H9 (cell line): Measurements from ENCODE around the gene TBC1D9B. TPM values are rescaled to one million over a fixed set of nuclear protein-coding genes. Genes with fewer than 3 reads are reported as not detected.

ENCODE experiments used
- DNase-seq: peaks from one replicate; pipeline ENCODE4 v3.0.0-alpha.2; 2017
- H2AFZ ChIP-seq: one replicate; pipeline ENCODE4 v1.6.1; 2013; ENCODE audit warnings: mild to moderate bottlenecking, low read length, control low read depth, moderate library complexity
- H2AK5ac ChIP-seq: 2 replicates; pipeline ENCODE4 v1.6.1; 2013; ENCODE audit warnings: low read length, control low read depth, mixed read lengths; ENCODE audit not compliant: insufficient read length
- H2BK120ac ChIP-seq: one replicate; pipeline ENCODE4 v1.6.1; 2013; ENCODE audit warnings: low read depth, mild to moderate bottlenecking, low read length, control low read depth, inconsistent platforms; ENCODE audit not compliant: poor library complexity, severe bottlenecking
- H2BK12ac ChIP-seq: 2 replicates; pipeline ENCODE4 v1.6.1; 2013; ENCODE audit warnings: low read length, control low read depth, mixed read lengths, low read depth; ENCODE audit not compliant: insufficient read length
- H2BK15ac ChIP-seq: 2 replicates; pipeline ENCODE4 v1.6.1; 2013; ENCODE audit warnings: low read depth, low read length, control low read depth
- H2BK20ac ChIP-seq: one replicate; pipeline ENCODE4 v1.6.1; 2013; ENCODE audit warnings: low read depth, mild to moderate bottlenecking, low read length, control low read depth, inconsistent platforms; ENCODE audit not compliant: poor library complexity, severe bottlenecking
- H2BK5ac ChIP-seq: 2 replicates; pipeline ENCODE4 v1.6.1; 2013; ENCODE audit warnings: low read length, control low read depth, mixed read lengths; ENCODE audit not compliant: insufficient read length
- H3K14ac ChIP-seq: 2 replicates; pipeline ENCODE4 v1.6.1; 2013; ENCODE audit warnings: low read length, control low read depth; ENCODE audit not compliant: insufficient read depth
- H3K18ac ChIP-seq: 2 replicates; pipeline ENCODE4 v1.6.1; 2013; ENCODE audit warnings: low read depth, mild to moderate bottlenecking, mixed read lengths, low read length, control low read depth; ENCODE audit not compliant: insufficient read length
- H3K23ac ChIP-seq: 2 replicates; pipeline ENCODE4 v1.6.1; 2013; ENCODE audit warnings: low read length, control low read depth, mixed read lengths, low read depth; ENCODE audit not compliant: insufficient read length
- H3K23me2 ChIP-seq: 2 replicates; pipeline ENCODE4 v1.6.1; 2013; ENCODE audit warnings: low read depth, mild to moderate bottlenecking, mixed read lengths, low read length, control low read depth; ENCODE audit not compliant: insufficient read length, poor library complexity, severe bottlenecking
- H3K27ac ChIP-seq: 2 replicates; pipeline ENCODE4 v1.5.1; 2013; ENCODE audit warnings: low read length, control low read depth, mixed read lengths, low read depth; ENCODE audit not compliant: insufficient read length
- H3K27me3 ChIP-seq: 2 replicates; pipeline ENCODE4 v1.6.1; 2013; ENCODE audit warnings: low read length, control low read depth, inconsistent platforms; ENCODE audit not compliant: insufficient read depth
- H3K4ac ChIP-seq: 2 replicates; pipeline ENCODE4 v1.6.1; 2013; ENCODE audit warnings: low read depth, mild to moderate bottlenecking, control low read depth, inconsistent platforms, low read length, moderate library complexity
- H3K4me1 ChIP-seq: 2 replicates; pipeline ENCODE4 v1.6.1; 2013; ENCODE audit warnings: low read length, control low read depth, inconsistent platforms; ENCODE audit not compliant: insufficient read depth
- H3K4me2 ChIP-seq: 2 replicates; pipeline ENCODE4 v1.6.1; 2013; ENCODE audit warnings: low read length, control low read depth, mixed read lengths; ENCODE audit not compliant: insufficient read length, insufficient read depth
- H3K56ac ChIP-seq: 2 replicates; pipeline ENCODE4 v1.6.1; 2013; ENCODE audit warnings: low read depth, mild to moderate bottlenecking, mixed read lengths, low read length, control low read depth; ENCODE audit not compliant: insufficient read length
- H3K79me1 ChIP-seq: 2 replicates; pipeline ENCODE4 v1.6.1; 2013; ENCODE audit warnings: low read depth, mild to moderate bottlenecking, moderate library complexity, low read length, control low read depth, inconsistent platforms; ENCODE audit not compliant: insufficient read depth, poor library complexity, severe bottlenecking
- H3K79me2 ChIP-seq: 2 replicates; pipeline ENCODE4 v1.6.1; 2013; ENCODE audit warnings: low read length, control low read depth, inconsistent platforms; ENCODE audit not compliant: insufficient read depth
- H3K9ac ChIP-seq: 2 replicates; pipeline ENCODE4 v1.6.1; 2013; ENCODE audit warnings: low read length, control low read depth, mixed read lengths; ENCODE audit not compliant: insufficient read length; ENCODE audit errors: extremely low read depth
- H3K9me3 ChIP-seq: one replicate; pipeline ENCODE4 v1.6.1; 2013; ENCODE audit warnings: low read depth, low read length, inconsistent platforms; ENCODE audit not compliant: control insufficient read depth
- H3T11ph ChIP-seq: one replicate; pipeline ENCODE4 v1.6.1; 2013; ENCODE audit warnings: mild to moderate bottlenecking, low read length, control low read depth, inconsistent platforms
- H4K20me1 ChIP-seq: one replicate; pipeline ENCODE4 v1.6.1; 2013; ENCODE audit not compliant: control insufficient read depth, insufficient read length, insufficient read depth
- H4K5ac ChIP-seq: 2 replicates; pipeline ENCODE4 v1.6.1; 2013; ENCODE audit warnings: low read depth, mild to moderate bottlenecking, mixed read lengths, low read length, control low read depth; ENCODE audit not compliant: insufficient read length
- H4K8ac ChIP-seq: replicated peaks from 2 replicates; pipeline ENCODE4 v1.6.1; 2013; ENCODE audit warnings: low read length, control low read depth, mixed read lengths, low read depth; ENCODE audit not compliant: insufficient read length
- H4K91ac ChIP-seq: 2 replicates; pipeline ENCODE4 v1.6.1; 2013; ENCODE audit warnings: low read depth, mild to moderate bottlenecking, moderate library complexity, mixed read lengths, low read length, control low read depth; ENCODE audit not compliant: insufficient read length
- H3K27ac Mint-ChIP-seq, 3 experiments: 2 replicates in 2 of 3; 3 replicates in 1 of 3; pipeline ENCODE4 v1.8.0; 2020 to 2021; ENCODE audit warnings: mixed read lengths in 3 of 3, mild to moderate bottlenecking in 1 of 3, moderate library complexity in 1 of 3
- H3K27me3 Mint-ChIP-seq: 2 replicates; pipeline ENCODE4 v1.8.0; 2021; ENCODE audit warnings: low read depth, mild to moderate bottlenecking, moderate library complexity, mixed read lengths
- H3K36me3 Mint-ChIP-seq, 3 experiments: 2 replicates in 2 of 3; 3 replicates in 1 of 3; pipeline ENCODE4 v1.8.0; 2020 to 2021; ENCODE audit warnings: low read depth in 3 of 3, mixed read lengths in 3 of 3; ENCODE audit not compliant: insufficient read depth in 1 of 3
- H3K4me1 Mint-ChIP-seq, 2 experiments: 2 replicates each; pipeline ENCODE4 v1.8.0; 2020; ENCODE audit warnings: mixed read lengths in 2 of 2
- H3K4me3 Mint-ChIP-seq, 2 experiments: 2 replicates in 1 of 2; 3 replicates in 1 of 2; pipeline ENCODE4 v1.8.0; 2020 to 2021; ENCODE audit warnings: mild to moderate bottlenecking in 2 of 2, mixed read lengths in 2 of 2, moderate library complexity in 1 of 2
- H3K9me3 Mint-ChIP-seq, 2 experiments: 2 replicates in 1 of 2; 3 replicates in 1 of 2; pipeline ENCODE4 v1.8.0; 2020; ENCODE audit warnings: mild to moderate bottlenecking in 2 of 2, mixed read lengths in 2 of 2, moderate library complexity in 1 of 2
- CTCF ChIP-seq: fragments of 200-600 bp; sonication (generic); conservative IDR thresholded peaks from 3 replicates; pipeline ENCODE4 v1.8.0; 2021; ENCODE audit warnings: antibody characterized with exemption, mild to moderate bottlenecking
- WGBS: extraction: QIAGEN DNeasy Blood & Tissue Kit; methylation state at CpG from one replicate; pipeline ENCODE4 v1.1.7; 2013; ENCODE audit warnings: missing lambda C conversion rate, low lambda C conversion rate, mixed read lengths; ENCODE audit not compliant: insufficient read length; ENCODE audit errors: extremely low coverage; 5-methylcytosine and 5-hydroxymethylcytosine counted together
- total RNA-seq: library from RNA; stranded (reverse); gene quantifications from 2 replicates; pipeline ENCODE4 v1.2.1, GENCODE V29; 2021

The TBC1D9B gene
- total RNA-seq, 1 experiment from 2014 or later = 62.1 TPM

GRCh38 chr5:179916523-179916922, 8.8 kb upstream of the TBC1D9B start:
- Histone ChIP-seq H3K23ac (no peak overlapping the region), H3K9ac (no peak overlapping the region), H3K23me2 (no peaks in the 10 kb centered on the region), H3K18ac (no peak overlapping the region), H4K20me1 (no peaks in the 10 kb centered on the region), H3K27ac (no peak overlapping the region), H3K27me3 (no peaks in the 10 kb centered on the region), H2BK15ac (no peak overlapping the region), H2BK5ac (no peak overlapping the region), H2AK5ac (no peak overlapping the region), H3K9me3 (no peaks in the 10 kb centered on the region), H3K56ac (no peak overlapping the region), H2BK20ac (no peak overlapping the region), H2BK120ac (no peak overlapping the region), H2AFZ (no peak overlapping the region), H4K5ac (no peak overlapping the region), H3K4me2 (no peak overlapping the region), H4K8ac (no peak overlapping the region), H2BK12ac (no peak overlapping the region), H3K4me1 (peaks cover 7% of the 10 kb centered on the region; the same call in 1 of the 2 replicates), H3K4ac (no peak overlapping the region), H3K14ac (no peak overlapping the region), H4K91ac (no peak overlapping the region), H3K79me1 (no peaks in the 10 kb centered on the region), H3K79me2 (no peaks in the 10 kb centered on the region), H3T11ph (no peak overlapping the region)
- peaks cover 0 to 2% (median 0%) of the 10 kb centered on the region in 3 experiments; a peak in 1 of 7 replicates for H3K36me3 Mint-ChIP-seq
- no peaks in the 10 kb centered on the region for H3K9me3 Mint-ChIP-seq
- no peak for DNase-seq
- WGBS = no CpG with 5 or more reads among the region's 6 CpGs
- H3K4me1 Mint-ChIP-seq = peaks cover 11 to 20% of the 10 kb centered on the region in 2 experiments
- H3K27me3 Mint-ChIP-seq = no peaks in the 10 kb centered on the region; the same call in 1 of the 2 replicates
- no peak overlapping the region for H3K27ac Mint-ChIP-seq
- H3K4me3 Mint-ChIP-seq = no peak overlapping the region
- TF ChIP-seq CTCF = no peak
